ENCODE results near the gene SF3B1.
"Not testable (repeated sequence)": the region's sequence is repeated elsewhere in the genome, so short reads cannot be mapped to it uniquely, and the experiment has no call there.

The SF3B1 gene

GRCh38 chr2:197437380-197437779 is 2.6 kb upstream of the SF3B1 start:
- in situ Hi-C loops (cut with MboI; ENCODE audit: low sequenced_read_pairs): no loop called here

DNA sequence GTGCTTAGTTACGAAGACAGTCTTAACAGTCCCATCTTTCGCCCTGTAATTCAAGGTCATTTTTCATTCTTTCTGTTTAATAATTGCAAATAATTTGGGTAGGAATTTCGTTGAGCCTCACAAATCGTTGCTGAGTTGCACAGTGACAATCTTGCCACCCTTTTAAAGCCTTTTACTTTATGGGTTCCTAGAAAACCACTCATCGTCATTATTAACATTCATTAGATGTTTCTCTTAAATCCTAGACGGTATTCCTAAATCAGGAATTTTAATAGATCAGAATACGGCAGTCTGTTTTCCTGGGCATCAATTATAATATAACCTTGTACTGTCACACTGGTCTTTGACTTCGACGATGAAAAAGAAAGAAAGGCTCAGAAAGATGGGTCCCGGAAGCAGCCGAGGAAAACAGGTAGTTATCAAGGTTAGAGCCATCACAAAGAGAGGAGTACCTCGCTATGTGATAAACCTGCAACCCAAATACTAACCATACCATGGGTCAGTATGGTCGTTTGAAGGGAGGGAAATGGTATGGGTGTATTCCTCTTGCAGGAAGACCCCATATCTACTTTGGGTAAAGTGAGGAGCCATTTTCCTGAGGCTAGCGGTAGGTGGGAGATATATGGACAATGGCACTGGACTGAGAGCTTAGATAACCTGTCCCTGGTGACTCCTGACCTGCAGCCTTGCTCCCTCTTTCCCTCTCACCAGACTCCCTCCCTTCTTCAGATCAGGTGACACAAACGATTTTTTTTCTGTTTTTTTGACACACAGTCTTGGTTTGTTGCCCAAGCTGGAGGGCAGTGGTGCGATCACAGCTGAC is 981 bp upstream of the SF3B1 start:
- in situ Hi-C loops (cut with MboI; ENCODE audit: low sequenced_read_pairs): no loop called here

GRCh38 chr2:197433780-197434438 is 919 bp downstream of the SF3B1 start:
- in situ Hi-C loops (cut with MboI; ENCODE audit: low sequenced_read_pairs): no loop called here

DNA sequence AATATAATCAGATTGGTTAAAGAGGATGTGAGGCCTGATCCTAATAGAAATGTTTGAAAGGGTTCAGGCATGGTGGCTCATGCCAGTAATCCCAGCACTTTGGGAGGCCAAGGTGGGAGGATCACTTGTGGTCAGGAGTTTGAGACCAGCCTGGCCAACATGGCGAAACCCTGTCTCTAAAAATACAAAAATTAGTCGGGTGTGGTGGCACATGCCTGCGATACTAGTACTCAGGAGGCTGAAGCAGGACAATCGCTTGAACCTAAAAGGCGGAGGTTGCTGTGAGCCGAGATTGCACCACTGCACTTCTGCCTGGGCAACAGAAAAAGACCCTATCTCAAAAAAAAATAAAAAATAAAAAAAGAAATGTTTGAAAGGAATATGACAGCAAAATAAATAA is 2.3 kb downstream of the SF3B1 start:
- in situ Hi-C loops (cut with MboI; ENCODE audit: low sequenced_read_pairs): not testable (repeated sequence)

DNA sequence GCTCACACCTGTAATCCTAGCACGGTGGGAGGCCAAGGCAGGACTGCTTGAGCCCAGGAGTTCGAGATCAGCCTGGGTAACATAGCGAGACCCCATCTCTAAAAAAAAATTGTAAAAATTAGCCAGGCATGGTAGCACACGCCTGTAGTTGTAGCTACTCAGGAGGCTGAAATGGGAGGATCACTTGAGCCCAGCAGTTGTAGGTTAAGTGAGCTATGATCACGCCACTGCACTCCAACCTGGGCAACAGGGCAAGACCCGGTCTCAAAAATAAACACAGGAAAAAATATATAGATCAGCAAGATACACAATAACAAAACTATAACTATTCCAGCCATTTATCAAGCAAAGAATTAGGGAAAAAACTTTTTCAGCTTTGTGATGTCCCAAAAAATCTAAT is 3.0 kb downstream of the SF3B1 start:
- in situ Hi-C loops (cut with MboI; ENCODE audit: low sequenced_read_pairs): no loop called here

GRCh38 chr2:197427986-197428385 is 6.8 kb downstream of the SF3B1 start:
- in situ Hi-C loops (cut with MboI; ENCODE audit: low sequenced_read_pairs): no loop called here

- in situ Hi-C loops (cut with MboI; ENCODE audit: low sequenced_read_pairs): no loop called here
Observed at GRCh38 chr2:197426723-197427603, 7.9 kb downstream of the SF3B1 start.

DNA sequence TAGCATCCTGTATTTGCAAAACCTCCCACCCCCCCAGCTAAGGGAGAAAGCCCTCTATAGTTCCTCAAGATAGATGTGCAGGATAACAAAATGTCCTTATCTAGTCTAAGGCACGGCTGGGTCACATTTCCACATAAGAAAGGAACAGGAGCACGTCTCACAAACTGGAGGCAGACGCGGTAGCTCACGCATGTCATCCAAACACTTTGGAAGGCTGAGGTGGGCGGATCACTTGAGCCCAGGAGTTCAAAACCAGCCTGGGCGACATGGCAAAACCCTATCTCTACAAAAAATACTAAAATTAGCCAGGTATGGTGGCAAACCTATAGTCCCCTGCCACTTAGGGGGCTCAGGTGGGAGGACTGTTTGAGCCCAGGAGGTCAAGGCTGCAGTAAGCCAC is 9.3 kb downstream of the SF3B1 start:
- in situ Hi-C loops (cut with MboI; ENCODE audit: low sequenced_read_pairs): no loop called here

GRCh38 chr2:197423307-197423706 is 11.5 kb downstream of the SF3B1 start:
- in situ Hi-C loops (cut with MboI; ENCODE audit: low sequenced_read_pairs): no loop called here

DNA sequence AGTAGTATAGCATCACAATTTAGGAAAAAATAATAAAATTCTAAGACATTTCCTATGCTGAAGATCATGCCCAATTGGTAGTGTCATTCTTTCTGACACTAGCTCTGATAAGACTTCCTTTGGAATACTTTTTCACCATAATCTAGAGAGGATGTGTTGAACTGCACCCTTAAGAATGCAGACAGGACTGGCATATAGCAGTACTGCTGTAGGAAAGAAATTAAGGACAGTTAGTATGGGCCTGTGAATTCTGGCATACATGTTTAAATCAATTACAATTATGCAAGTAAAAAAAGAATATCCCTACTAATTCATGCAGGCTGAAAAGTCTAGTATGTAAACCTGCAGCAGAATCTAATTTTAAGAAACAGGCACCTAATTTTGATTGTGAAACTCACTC is 15.4 kb downstream of the SF3B1 start:
- in situ Hi-C loops (cut with MboI; ENCODE audit: low sequenced_read_pairs): no loop called here

GRCh38 chr2:197416268-197416667 is 18.6 kb downstream of the SF3B1 start:
- in situ Hi-C loops (cut with MboI; ENCODE audit: low sequenced_read_pairs): no loop called here

DNA sequence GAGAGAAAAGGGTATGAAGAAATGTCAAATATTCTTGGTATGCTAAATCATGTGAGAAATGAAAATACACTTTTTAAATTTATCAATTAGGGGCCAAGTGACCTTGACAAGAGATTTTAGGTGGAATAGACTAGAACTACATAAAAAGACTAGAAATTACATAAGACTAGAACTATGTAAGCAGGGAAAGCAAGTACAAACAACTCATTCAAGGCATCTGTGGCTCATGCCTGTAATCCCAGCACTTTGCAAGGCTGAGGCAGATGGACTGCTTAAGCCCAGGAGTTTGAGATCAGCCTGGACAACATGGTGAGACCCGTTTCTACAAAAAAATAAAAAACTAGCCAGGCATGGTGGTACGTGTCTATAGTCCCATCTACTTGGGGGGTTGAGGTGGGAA is 20.3 kb downstream of the SF3B1 start:
- in situ Hi-C loops (cut with MboI; ENCODE audit: low sequenced_read_pairs): no loop called here

DNA sequence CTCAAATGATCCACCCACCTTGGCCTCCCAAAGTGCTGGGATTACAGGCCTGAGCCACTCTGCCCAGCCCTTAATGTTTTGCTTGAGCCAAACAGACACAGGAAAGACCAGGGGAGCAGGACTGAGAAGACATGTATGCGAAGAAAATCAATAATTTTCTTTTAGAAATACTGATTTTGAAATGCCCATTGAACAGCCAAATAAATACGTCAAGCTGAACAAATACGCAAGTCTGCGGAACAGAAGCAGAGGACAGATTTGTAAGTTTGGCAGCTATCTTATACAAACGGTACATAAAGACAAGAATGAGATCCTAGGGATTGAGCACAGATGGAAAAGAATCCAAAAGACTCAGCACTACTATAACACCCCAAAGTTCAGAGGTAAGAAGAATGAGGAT is 20.8 kb downstream of the SF3B1 start:
- in situ Hi-C loops (cut with MboI; ENCODE audit: low sequenced_read_pairs): no loop called here

DNA sequence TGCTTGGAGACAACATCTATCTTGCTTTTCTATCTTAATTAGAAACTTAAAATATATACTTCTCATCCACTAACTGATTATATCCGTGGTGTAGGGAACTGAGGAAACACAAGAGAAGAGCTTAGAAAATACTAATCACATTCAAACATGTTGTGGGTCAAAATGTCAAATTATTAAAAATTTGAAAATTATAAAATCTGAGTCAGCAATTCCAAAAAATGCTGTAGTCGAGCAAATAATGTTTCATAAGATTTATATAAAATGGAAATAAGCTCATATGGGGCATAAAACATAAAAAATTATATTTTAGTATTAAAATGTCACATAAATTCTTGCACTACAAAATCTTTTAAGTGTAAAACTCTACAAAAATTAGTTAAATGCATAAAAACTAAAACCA is 29.2 kb downstream of the SF3B1 start:
- in situ Hi-C loops (cut with MboI; ENCODE audit: low sequenced_read_pairs): no loop called here

GRCh38 chr2:197399887-197400540 is 34.8 kb downstream of the SF3B1 start:
- in situ Hi-C loops (cut with MboI; ENCODE audit: low sequenced_read_pairs): loop anchor here (25.0 kb wide), 1 partner anchor 387 kb away; the partner anchor contains the start of gene BOLL

GRCh38 chr2:197398913-197399312 is 35.9 kb downstream of the SF3B1 start:
- in situ Hi-C loops (cut with MboI; ENCODE audit: low sequenced_read_pairs): loop anchor here (25.0 kb wide), 1 partner anchor 388 kb away; the partner anchor contains the start of gene BOLL

GRCh38 chr2:197391220-197391717 is 43.6 kb downstream of the SF3B1 start:
- in situ Hi-C loops (cut with MboI; ENCODE audit: low sequenced_read_pairs): loop anchor here (25.0 kb wide), 1 partner anchor 396 kb away; the partner anchor contains the start of gene BOLL

DNA sequence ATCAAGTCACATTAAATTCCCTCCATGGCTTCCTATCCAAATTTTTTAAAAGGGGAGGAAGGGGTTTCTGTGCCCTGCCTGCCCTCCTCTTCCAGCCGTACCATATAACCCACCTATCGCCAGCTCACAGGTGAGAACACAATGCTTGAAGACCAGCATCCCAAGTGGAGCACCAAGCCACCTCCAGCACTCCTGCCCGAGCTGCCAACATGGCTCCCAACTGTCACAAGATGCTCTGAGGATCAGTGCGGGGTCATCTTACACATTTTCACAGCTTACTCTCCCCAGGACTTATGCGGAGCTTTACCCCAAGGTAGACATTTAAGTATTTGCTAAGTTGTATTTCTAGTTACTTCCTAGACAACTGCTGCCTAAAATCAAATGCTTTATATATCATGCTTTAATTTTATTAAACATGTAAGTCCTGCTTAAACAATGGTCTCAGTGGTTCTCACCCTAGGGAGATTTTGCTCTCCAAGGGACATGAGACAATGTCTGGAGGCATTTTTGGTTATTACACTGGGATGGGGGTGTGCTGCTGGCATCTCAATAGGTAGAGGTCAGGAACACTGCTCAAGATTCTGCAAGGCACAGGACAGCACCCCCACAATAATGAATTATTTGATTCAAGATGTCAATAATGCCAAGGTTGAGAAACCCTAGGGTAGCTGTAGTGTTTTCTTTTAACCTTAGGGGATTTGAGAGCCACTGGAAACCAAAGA is 45.8 kb downstream of the SF3B1 start:
- in situ Hi-C loops (cut with MboI; ENCODE audit: low sequenced_read_pairs): loop anchor here (25.0 kb wide), 1 partner anchor 398 kb away; the partner anchor contains the start of gene BOLL

GRCh38 chr2:197387179-197387578 is 47.6 kb downstream of the SF3B1 start:
- in situ Hi-C loops (cut with MboI; ENCODE audit: low sequenced_read_pairs): loop anchor here (25.0 kb wide), 1 partner anchor 400 kb away; the partner anchor contains the start of gene BOLL

- in situ Hi-C loops (cut with MboI; ENCODE audit: low sequenced_read_pairs): loop anchor here (25.0 kb wide), 1 partner anchor 401 kb away; the partner anchor contains the start of gene BOLL
Observed at GRCh38 chr2:197386242-197386641, 48.6 kb downstream of the SF3B1 start.

All from HL-60/S4 (cell line).